GM21786 (cell line): ENCODE data around the gene OLFML2A.

Experiments
- ATAC-seq: cut with Tn5 transposase; IDR thresholded peaks from one replicate; pipeline ENCODE4 v1.9.1; 2021; ENCODE audit not compliant: unreplicated experiment

The OLFML2A gene

DNA sequence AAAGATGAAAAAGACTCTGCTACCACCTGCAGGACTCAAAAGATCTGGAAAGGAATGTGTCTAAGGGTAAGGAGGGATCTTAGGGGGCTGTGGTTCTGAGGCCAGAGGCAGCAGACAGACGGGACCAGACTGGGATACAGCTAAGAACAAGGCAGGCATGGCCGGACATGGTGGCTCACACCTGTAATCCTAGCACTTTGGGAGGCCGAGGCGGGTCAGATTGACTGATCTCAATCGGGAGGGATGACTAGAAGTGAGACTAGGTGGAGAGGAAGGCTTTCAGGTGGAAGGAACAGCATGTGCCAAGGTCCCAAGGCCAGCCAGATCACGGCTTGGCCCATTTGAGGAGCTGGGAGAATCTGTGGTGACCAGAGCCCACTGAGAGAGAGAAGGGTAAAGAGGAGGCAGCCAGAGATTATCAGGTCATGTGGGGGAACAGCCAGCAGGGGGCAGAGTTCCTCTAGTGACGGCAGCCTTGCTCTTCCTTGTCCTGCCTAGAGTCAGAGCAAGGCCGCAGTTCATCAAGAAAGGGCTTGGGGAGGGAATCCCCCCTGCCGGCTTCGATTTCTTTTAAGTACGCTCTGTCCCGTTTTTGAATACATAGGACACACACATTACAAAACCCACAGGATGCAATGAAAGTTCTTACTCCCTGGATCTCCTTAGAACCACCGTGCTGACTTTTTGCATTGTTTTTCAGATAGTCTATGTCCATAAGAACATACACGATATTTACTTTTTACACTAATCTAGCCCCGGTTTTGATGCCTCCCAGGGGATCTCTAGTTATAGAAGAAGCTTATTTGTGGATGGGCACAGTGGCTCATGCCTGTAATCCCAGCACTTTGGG lies 2.6 kb upstream of the OLFML2A start:
- ATAC-seq, result no peak

DNA sequence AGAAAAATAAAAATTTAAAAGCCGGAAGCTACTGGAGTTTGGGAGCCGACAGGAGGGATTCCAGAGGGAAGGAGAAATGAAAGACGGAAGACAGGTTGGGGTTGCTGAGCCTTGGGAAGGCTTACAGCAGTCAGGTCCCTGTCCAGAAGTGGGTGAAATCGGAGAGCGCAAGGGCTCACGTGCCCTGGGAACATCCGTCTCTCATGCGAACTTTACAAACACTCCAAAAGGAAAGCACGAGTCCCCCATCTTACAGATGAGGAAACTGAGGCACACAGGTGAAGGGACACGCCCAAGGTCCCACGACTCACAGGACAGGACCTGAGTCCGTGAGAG lies 347 bp upstream of the OLFML2A start:
- ATAC-seq, result no peak

DNA sequence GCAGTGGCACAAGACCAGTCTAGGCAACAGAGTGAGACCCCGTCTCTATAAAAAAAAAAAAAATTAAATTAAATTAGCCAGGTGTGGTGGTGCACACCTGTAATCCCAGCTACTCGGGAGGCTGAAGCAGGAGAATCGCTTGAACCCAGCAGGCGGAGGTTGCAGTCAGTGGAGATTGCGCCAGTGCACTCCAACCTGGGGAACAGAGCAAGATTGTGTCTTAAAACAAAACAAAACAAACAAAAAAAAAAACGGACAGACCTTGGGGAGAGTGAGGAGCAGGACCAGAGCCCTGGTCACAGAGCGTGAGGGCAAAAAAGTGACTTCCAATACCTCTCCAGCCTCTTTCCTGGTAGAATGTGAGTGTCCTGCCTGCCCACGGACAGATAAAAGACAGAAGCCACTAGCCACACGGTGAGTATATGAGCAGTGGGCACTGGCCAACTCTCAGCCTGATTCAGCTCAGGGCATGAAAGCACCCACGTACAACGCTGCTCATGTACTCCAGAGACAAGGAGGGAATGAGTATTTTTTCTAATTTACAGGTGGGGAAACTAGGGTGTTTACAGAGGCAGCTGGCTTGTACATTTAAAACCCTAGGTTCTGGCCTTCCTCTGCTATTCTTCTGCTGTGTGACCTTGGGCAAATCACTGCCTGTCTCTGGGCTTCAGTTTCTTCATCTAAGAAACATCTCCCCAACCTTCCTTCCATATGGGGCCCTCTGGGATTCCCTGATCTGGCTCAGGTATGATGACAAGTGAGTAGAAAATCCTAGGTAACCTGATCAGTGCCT lies 1.8 kb downstream of the OLFML2A start:
- no peak for ATAC-seq

DNA sequence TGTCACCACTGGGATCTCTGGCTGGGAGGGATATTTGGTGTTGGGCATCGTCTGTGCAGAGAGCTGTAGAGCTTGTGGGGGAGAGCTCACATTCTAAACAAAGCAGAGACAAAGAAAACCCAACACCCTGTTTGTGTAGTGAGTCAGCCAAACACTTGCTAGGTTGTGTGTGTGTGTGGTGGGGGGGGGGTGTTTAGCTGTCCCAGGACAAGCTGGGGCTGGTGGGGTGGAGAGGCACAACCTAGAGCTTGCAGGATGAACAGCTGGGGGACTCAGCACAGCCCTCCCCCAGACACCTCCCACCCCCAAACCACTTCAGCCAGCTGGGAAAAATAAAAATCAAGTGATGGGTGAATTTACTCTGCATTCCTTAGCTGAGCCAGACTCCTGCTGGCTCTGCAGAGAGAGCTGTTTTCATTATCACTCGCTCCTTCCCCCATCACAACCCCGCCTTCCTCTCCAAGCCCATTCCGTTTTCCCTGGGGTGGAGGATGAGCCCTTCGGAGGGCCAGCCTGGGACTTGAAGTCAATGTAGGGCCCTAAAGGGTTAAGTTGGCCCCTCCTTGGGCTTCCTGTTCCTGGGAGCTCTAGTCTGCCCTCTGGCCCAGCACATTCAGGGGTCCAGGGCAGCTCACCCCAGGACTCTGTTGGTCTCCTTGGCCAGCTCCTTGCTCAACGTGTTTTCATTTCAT lies 2.6 kb downstream of the OLFML2A start:
- no peak for ATAC-seq

DNA sequence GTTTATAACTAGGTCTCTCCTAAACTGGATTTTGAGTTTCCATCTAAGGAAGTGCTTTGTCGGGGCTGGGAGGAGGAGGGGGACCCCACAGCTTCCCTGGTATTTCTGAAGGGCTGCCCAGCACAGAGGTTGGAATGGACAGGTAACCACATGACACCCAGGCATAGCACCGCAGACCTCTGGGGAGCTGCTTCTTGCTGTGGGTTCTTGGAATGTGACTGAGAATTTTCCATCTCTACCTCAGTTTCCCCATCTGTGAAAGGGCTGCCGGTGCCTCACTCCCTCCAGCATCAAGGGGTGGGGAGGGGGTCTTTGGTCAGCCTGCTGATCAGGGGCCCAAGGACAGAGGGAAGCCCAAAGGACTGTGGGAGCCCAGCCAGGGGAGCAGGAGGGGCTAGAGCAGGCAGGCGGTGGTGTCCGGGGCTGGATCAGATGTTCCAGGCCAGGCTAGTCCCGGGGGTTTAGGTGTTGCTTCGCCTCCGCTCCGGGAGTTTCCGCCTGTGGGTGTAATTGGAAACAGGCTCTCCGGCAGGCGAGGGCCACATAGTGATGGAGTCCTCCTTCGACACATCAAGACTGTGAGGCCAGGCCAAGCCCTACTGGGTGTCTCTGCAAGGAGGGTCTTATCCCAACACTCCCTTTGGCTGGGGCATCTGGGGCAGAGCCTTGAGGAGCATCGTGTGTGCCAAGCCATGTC lies 3.3 kb downstream of the OLFML2A start:
- no peak for ATAC-seq

DNA sequence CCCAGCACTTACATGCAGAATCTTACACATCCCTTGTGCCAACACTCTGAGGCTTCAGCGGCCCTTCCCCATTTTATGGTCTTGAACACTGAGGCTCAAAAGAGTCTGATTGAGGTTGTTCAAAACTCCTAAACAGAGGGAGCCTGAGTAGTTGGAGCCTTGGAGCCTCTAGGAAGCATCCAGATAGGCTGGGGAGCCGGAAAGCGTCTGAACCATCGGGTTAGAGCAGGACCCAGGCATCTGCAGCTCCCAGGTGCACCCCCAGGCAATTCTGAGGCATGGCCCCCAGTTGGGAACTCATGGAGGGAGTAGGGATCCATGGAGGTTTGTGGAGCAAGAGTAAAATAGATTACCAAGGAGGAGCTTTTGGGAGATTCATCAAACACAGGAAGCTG lies 3.8 kb downstream of the OLFML2A start:
- ATAC-seq, result no peak

DNA sequence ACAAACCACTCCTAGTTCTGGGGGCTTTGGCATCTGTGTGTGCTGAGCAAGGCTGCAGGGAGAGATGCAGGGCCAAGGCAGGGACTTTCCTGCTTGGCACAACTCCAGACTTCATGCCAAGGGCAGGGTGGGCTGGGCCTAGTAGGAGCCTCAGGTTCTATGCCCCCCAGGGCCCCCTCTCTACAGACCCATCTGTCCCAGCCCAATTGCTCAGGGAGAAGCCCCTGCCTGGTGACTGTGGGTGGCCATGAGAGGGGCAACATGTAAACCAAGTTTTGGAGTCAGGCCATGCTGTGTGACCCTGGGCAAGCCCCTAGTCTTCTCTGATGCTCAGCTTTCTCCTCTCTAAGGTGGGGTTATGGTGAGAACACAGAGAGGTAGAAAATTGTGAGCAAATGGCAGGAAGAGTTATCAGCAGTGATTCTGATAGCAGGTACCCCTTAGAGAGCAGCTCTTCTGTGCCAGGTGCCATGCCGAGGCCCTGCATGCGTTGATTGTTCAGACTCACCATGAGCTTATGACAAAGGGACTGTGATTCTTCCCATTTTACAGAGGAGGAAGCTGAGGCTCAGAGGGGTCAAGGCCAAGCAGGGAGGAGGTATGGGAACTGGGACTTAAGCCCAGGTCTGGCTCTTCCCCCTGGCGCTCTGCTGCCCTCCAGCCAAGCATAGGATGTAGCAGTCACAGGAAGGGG lies 5.2 kb downstream of the OLFML2A start:
- ATAC-seq, result no peak

DNA sequence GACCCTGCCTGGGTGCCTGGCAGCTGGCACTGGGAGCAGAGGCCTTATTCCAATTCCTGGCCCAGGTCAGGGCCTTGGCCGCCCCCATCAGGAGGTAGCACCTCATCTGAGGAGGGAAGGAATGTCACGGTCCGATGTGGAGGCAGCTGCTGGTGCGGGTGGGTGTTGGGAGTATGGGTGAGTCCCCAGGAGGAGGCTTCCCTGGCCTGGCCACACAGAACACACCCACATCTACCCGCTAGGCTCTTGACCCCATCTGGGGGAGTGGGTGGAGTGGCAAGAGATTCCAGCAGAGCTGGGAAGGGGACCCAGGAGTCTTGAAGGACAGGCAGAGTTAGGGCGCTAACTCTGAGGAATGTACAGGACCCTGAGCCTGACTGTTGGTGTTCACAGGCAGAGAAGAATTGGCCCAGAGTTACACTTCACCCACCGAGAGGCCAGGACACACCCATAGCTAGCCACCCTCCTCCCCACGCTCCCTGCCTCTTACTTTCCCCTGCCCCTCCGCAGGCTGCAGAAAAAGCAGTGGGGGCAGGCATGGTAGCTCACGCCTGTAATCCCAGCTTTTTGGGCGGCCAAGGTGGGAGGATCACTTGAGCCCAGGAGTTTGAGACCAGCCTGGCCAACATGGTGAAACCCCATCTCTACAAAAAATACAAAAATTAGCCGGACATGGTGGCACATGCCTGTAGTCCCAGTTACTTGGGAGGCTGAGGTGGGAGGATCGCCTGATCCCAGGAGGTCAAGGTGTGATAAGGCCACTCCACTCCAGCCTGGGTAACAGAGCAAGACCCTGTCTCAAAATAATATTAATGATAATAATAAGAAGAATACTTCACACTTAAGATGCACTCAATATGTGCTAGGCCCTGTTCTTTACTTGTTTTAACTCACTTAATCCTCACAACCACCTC lies 6.0 kb downstream of the OLFML2A start:
- ATAC-seq, result no peak

DNA sequence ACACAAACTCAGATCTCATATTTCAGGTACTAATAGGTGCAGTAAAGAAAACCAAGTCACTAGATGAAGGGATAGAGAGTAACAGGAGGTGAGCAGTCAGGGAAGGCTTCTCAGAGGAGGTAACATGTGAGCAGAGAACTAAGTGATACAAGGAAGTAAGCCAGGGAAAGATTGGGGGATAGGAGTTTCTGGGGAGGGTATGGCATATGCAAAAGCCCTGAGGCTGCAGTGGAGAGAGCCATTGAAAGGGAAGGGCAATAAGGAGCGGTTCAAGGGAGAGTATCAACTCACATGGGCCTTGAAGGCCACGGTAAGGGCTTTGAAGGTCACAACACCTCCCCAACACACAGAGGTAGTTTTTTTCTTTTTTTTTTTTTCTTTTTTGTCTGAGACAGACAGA lies 6.9 kb downstream of the OLFML2A start:
- ATAC-seq, result no peak

DNA sequence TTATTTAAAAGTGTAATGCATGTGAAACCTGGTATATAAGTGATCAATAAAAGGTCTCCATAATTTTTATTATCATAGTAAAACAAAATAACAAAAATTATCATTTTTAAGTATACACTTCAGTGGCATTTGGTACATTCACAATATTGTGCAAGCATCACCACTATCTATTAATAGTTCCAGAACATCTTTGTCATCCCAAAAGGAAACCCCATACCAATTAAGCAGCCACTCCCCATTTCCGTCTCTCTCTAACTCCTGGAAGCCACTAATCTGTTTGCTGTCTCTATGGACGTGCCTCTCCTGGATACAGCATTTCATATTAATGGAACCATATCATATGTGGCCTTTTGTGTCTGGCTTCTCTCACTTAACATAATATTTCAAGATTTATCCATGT lies 7.6 kb downstream of the OLFML2A start:
- ATAC-seq, result no peak

DNA sequence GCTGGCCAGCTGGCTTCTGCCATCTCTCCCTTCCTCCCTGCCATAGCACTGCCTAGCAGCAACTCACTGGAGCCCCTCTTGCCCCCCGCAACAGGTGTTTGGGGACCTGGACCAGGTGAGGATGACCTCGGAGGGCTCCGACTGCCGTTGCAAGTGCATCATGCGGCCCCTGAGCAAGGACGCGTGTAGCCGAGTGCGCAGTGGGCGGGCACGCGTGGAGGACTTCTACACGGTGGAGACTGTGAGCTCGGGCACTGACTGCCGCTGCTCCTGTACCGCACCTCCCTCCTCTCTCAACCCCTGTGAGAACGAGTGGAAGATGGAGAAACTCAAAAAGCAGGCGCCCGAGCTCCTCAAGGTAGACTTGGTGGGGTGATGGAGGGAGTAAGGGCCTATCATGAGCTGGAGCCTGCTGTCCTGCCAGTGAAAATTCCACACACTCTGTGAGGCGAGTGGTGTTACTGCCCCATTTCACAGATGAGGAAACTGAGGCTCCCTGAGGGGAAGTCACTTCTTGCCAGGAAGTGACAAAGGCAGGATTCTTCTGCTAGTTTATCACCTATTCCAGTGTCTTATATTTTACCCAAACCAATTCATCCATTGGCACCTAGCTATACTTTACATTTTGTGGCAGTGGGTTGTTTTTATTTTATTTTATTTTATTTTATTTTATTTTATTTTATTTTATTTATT lies 10.1 kb downstream of the OLFML2A start:
- no peak for ATAC-seq

DNA sequence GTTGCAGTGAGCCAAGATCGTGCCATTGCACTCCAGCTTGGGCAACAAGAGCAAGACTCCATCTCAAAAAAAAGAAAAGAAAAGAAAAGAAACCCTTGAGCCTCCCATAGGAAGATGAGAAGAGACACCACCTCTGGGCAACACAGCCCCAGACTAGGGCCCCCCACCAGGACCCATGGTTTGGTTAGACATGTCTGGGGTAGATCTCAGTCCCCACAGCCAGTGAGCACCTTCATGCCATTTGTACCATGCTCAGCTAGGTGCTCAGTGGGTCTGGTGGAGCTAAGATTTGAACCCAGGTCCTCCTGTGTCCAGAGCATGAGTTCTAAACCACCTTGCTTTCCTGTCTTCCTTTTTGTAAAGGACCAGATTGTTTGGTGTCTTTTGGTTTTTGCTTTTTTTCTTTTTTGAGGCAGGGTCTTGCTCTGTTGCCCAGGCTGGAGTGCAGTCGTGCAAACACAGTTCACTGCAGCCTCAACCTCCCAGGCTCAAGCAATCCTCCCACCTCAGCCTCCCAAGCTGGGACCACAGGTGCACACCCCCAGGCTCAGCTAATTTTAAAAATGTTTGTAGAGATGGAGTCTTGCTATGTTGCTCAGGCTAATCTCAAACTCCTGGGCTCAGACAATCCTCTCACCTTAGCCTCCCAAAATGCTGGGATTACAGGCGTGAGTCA lies 11.7 kb downstream of the OLFML2A start:
- no peak for ATAC-seq

DNA sequence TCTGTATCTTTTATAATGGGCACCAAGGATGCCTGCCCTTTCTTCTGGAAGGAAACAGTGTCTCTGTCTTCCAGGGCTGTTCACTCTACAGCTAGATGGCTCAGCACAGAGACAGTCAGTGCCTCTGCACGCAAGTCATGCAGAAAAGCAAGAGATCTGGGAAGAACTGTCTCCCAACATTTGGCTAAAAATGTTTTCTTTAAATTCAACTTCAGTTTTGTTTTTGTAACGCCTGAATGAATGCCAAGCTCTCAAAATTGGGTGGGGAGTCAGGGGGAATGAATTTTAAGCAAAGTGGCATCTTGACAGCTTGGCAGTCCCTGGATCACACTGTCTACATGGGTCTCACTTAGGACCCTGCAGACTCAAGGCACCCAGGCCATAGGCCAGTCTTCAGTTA lies 12.6 kb downstream of the OLFML2A start:
- no peak for ATAC-seq

DNA sequence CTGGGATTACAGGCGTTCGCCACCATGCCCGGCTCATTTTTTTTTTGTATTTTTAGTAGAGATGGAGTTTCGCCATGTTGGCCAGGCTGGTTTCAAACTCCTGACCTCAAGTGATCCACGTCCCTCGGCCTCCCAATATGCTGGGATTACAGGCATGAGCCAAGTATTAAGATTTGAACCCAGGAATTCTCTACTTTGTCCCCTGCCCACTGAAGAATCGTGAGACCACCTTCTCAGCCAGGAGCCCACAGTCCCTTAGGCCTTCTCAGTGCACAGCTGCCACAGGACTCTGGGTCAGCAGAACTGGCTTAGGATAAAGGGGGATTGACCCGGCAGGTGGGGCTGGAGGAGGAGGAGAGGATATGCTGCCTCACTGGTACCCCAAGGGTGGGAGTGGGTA lies 13.4 kb downstream of the OLFML2A start:
- no peak for ATAC-seq

DNA sequence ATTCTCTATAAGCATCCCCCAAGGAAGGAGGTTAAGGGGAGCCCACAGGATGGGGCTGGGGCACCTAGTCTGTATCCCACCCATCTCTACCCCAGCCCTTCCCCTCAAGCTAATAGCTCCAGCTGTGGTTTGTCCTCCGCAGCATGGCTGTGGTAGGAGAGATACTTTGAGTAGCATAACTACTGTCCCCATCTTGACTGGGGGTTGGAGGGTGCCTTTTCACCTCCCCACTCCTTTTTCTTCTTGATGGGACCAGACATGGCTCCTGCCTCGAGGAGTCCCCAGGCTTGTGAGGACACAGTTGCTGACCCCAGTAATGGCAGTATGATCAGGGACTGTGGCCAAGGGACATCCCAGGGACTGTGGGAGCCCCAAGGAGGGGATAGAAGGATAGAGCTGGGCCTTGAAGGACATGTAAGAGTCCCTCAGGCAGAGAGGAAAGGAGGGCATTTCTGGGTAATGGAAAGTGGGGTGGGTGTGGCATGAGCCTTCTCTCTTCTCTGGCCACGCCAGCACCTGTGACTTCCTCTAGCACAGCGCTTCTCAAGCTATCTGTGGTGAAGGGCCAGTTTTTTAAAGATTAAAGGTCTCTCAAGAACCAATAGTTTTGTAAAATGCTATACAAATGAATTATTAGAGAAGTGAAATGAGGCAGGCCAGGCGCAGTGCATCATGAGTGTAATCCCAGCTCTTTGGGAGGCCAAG lies 14.0 kb downstream of the OLFML2A start:
- ATAC-seq, result no peak

DNA sequence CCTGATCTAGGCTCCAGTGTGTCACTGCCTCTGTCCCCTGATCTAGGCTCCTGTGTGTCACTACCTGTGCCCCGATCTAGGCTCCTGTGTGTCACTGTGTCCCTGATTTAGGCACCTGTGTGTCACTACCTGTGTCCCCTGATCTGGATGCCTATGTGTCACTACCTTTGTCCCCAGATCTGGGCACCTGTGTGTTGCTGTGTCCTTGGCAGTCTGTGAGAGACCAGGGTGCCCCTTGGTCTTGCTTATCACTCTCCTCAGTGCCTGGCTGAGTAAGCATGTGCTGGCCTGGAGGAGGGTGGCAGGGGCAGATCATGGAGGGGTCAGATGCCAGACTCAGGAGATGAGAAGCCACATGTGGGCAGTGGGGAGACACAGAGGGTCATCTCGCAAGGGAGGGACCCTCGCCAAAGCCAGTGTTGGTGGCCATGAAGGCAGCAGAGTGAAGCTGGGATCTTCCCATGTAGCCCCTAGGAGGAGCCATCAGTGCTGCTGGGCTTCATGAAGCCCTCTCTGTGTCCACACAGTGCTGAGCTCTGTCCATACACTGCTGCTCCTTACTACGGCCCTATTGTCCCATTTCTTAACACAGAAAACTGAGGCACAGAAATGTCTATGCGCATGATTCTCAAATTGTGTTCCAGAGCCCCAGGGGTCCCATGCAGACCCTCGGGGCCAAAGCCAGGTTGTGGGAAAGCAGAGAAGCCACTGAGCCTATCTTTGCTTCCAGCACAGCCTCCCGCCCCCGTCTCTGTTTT lies 15.5 kb downstream of the OLFML2A start:
- ATAC-seq, result no peak

DNA sequence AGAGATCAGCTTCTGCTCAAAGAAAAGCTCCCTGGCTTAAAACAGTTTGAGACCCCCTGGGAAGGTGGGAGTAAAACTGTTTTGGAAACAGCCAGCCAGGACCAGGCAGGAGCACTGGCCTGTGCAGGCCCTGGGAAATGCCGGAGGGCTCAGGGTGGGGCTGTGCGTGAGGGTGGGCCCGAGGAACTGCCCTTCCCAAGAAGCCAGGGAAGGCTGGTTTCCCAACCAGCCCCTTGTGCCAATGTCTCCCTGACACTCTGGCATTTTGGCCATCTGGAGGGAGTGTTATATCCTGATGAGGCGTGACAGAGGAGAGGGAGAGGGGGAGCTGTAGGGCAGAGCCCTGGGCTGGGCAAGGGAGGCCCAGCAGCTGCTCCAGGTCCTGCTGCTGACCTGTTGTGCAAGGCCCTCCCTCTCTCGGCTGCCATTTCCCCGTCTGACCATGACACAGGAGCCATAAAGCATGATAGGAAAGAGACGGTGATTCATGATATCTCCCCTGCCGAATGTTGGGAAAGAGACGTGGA lies 16.1 kb downstream of the OLFML2A start:
- ATAC-seq, result no peak
